Measurements from ENCODE around the gene CMSS1. TPM values are rescaled to one million over a fixed set of nuclear protein-coding genes. Genes with fewer than 3 reads are reported as not detected.

CMSS1 gene
- total RNA-seq, 4 donors from 2014 or later: 11.2 to 16.3 (median 14.1) TPM

GRCh38 chr3:100029052-100029451 lies 211.4 kb downstream of the CMSS1 start:
- H3K36me3 ChIP-seq: no peaks in the 10 kb centered on the region
- H3K27me3 ChIP-seq: no peaks in the 10 kb centered on the region
- no peaks in the 10 kb centered on the region for H3K9me3 ChIP-seq
- H3K4me3 ChIP-seq: no peak overlapping the region
- WGBS: 90% methylated on average over 1 of the region's 1 CpG
- intact Hi-C loops (cut with DNase I): no loop called here
- peaks cover 7 to 48% (median 37%) of the 10 kb centered on the region in 4 donors for H3K4me1 ChIP-seq
- TF ChIP-seq POLR2AphosphoS5 (IDR thresholded peaks at IDR 0.05) (no peak), EP300 (IDR thresholded peaks at IDR 0.05) (no peak), CTCF (IDR thresholded peaks at IDR 0.05) (no peak), POLR2A (IDR thresholded peaks at IDR 0.05; ENCODE audit: low read depth) (no peak)
- H3K27ac ChIP-seq (replicated peaks in 1 of 4): no peak overlapping the region
- no peak for DNase-seq (ENCODE audit: extremely low spot score)

GRCh38 chr3:100029689-100030088 lies 212.0 kb downstream of the CMSS1 start:
- Histone ChIP-seq H3K4me1 (peaks cover 13 to 47% (median 37%) of the 10 kb centered on the region in 4 donors), H3K36me3 (no peaks in the 10 kb centered on the region), H3K9me3 (no peaks in the 10 kb centered on the region), H3K4me3 (no peak overlapping the region), H3K27ac (replicated peaks in 1 of 4) (peak overlapping the region in 1 of 4 donors; percentile 7), H3K27me3 (no peaks in the 10 kb centered on the region)
- WGBS: 52% methylated on average over 2 of the region's 2 CpGs
- intact Hi-C loops (cut with DNase I): no loop called here
- no peak for DNase-seq (ENCODE audit: extremely low spot score)
- no peak for TF ChIP-seq POLR2A (IDR thresholded peaks at IDR 0.05; ENCODE audit: low read depth)
- TF ChIP-seq EP300 (IDR thresholded peaks at IDR 0.05): no peak

- Histone ChIP-seq H3K27me3 (no peaks in the 10 kb centered on the region), H3K36me3 (no peaks in the 10 kb centered on the region), H3K9me3 (no peaks in the 10 kb centered on the region), H3K27ac (replicated peaks in 1 of 4) (no peak overlapping the region), H3K4me1 (peaks cover 10 to 40% (median 31%) of the 10 kb centered on the region in 4 donors), H3K4me3 (no peak overlapping the region)
- no peak for DNase-seq (ENCODE audit: extremely low spot score)
- TF ChIP-seq POLR2AphosphoS5 (IDR thresholded peaks at IDR 0.05): no peak
- WGBS: 93% methylated on average over 3 of the region's 3 CpGs
- intact Hi-C loops (cut with DNase I): no loop called here
Observed at GRCh38 chr3:100030346-100030745, 212.7 kb downstream of the CMSS1 start.

GRCh38 chr3:100030914-100031425 lies 213.3 kb downstream of the CMSS1 start:
- H3K4me1 ChIP-seq: peaks cover 10 to 39% (median 30%) of the 10 kb centered on the region in 4 donors
- WGBS: 90% methylated on average over 1 of the region's 1 CpG
- H3K9me3 ChIP-seq: no peaks in the 10 kb centered on the region
- H3K27ac ChIP-seq (replicated peaks in 1 of 4): no peak overlapping the region
- TF ChIP-seq POLR2AphosphoS5 (IDR thresholded peaks at IDR 0.05) (no peak), CTCF (IDR thresholded peaks at IDR 0.05) (no peak), EP300 (IDR thresholded peaks at IDR 0.05) (no peak), POLR2A (IDR thresholded peaks at IDR 0.05; ENCODE audit: low read depth) (no peak)
- no peak for DNase-seq (ENCODE audit: extremely low spot score)
- H3K27me3 ChIP-seq: no peaks in the 10 kb centered on the region
- no peak overlapping the region for H3K4me3 ChIP-seq
- no peaks in the 10 kb centered on the region for H3K36me3 ChIP-seq
- intact Hi-C loops (cut with DNase I): no loop called here

GRCh38 chr3:100032243-100032642 lies 214.6 kb downstream of the CMSS1 start:
- TF ChIP-seq EP300 (IDR thresholded peaks at IDR 0.05): no peak
- 69% methylated on average over 5 of the region's 5 CpGs for WGBS
- DNase-seq (ENCODE audit: extremely low spot score): no peak
- Histone ChIP-seq H3K4me3 (no peak overlapping the region), H3K36me3 (no peaks in the 10 kb centered on the region), H3K4me1 (peaks cover 10 to 39% (median 30%) of the 10 kb centered on the region in 4 donors), H3K27me3 (no peaks in the 10 kb centered on the region), H3K9me3 (no peaks in the 10 kb centered on the region), H3K27ac (replicated peaks in 1 of 4) (peak overlapping the region in 1 of 4 donors; percentile 22)
- intact Hi-C loops (cut with DNase I): no loop called here

- WGBS: 33% methylated on average over 1 of the region's 1 CpG
- Histone ChIP-seq H3K36me3 (no peaks in the 10 kb centered on the region), H3K27me3 (no peaks in the 10 kb centered on the region), H3K4me1 (peaks cover 10 to 39% (median 30%) of the 10 kb centered on the region in 4 donors), H3K4me3 (no peak overlapping the region), H3K9me3 (no peaks in the 10 kb centered on the region), H3K27ac (replicated peaks in 1 of 4) (peak overlapping the region; percentile 10 to 63 (median 28))
- TF ChIP-seq CTCF (IDR thresholded peaks at IDR 0.05) (no peak), POLR2A (IDR thresholded peaks at IDR 0.05; ENCODE audit: low read depth) (no peak), EP300 (IDR thresholded peaks at IDR 0.05) (no peak), POLR2AphosphoS5 (IDR thresholded peaks at IDR 0.05) (no peak)
- intact Hi-C loops (cut with DNase I): no loop called here
- no peak for DNase-seq (ENCODE audit: extremely low spot score)
Observed at GRCh38 chr3:100033184-100033583, 215.5 kb downstream of the CMSS1 start.

Measured in esophagus muscularis mucosa (tissue), 4 donors.